ENCODE results near the gene TSNAXIP1. TPM values are rescaled to one million over a fixed set of nuclear protein-coding genes. Genes with fewer than 3 reads are reported as not detected.

The TSNAXIP1 gene
- total and polyA plus RNA-seq, 9 of the 15 experiments (the other 6 are each of a cell fraction or from before 2014, with no cell fraction given), result 0.03 to 0.24 (median 0.11) TPM; not detected in 4

- TF ChIP-seq, protein P1, sequence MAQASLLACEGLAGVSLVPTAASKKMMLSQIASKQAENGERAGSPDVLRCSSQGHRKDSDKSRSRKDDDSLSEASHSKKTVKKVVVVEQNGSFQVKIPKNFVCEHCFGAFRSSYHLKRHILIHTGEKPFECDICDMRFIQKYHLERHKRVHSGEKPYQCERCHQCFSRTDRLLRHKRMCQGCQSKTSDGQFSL (CRISPR knock-in tag; IDR thresholded peaks at IDR 0.05), result peak; percentile 85
- TF ChIP-seq, protein P1 (tag; IDR thresholded peaks at IDR 0.05), result no peak
- TF ChIP-seq FOXP4 (CRISPR knock-in tag; IDR thresholded peaks at IDR 0.05; ENCODE audit: borderline replicate concordance), result peak; percentile 81; the same call in 1 of the 2 replicates
- peak; percentile 83 for TF ChIP-seq MYC (IDR thresholded peaks at IDR 0.05; ENCODE audit: low read depth, low read length)
- TF ChIP-seq MYC (CRISPR knock-in tag; IDR thresholded peaks at IDR 0.05; ENCODE audit: borderline replicate concordance, low read depth), result peak; percentile 54; the same call in 1 of the 2 replicates
- TF ChIP-seq KDM4B (IDR thresholded peaks at IDR 0.05; ENCODE audit: borderline replicate concordance in 2 of 2, low read depth in 1 of 2), result peak in 1 of 2 experiments; percentile 80; a peak in 1 of 4 replicates
- TF ChIP-seq PURB (CRISPR knock-in tag; IDR thresholded peaks at IDR 0.05; ENCODE audit: low read depth), result no peak
- TF ChIP-seq SMAD3 (CRISPR knock-in tag; conservative IDR thresholded peaks at IDR 0.05), result 0 out of 2 replicates have a peak, but pooled peaks have one; percentile 42
- TF ChIP-seq BACH1 (tag; IDR thresholded peaks at IDR 0.05), result no peak
- TF ChIP-seq ZNF57 (CRISPR knock-in tag; IDR thresholded peaks at IDR 0.05), result 0 out of 2 replicates have a peak, but pooled peaks have one; percentile 47
- TF ChIP-seq SNRNP70 (optimal IDR thresholded peaks at IDR 0.05; ENCODE audit: low read depth, low read length), result no peak
- TF ChIP-seq, protein P2, sequence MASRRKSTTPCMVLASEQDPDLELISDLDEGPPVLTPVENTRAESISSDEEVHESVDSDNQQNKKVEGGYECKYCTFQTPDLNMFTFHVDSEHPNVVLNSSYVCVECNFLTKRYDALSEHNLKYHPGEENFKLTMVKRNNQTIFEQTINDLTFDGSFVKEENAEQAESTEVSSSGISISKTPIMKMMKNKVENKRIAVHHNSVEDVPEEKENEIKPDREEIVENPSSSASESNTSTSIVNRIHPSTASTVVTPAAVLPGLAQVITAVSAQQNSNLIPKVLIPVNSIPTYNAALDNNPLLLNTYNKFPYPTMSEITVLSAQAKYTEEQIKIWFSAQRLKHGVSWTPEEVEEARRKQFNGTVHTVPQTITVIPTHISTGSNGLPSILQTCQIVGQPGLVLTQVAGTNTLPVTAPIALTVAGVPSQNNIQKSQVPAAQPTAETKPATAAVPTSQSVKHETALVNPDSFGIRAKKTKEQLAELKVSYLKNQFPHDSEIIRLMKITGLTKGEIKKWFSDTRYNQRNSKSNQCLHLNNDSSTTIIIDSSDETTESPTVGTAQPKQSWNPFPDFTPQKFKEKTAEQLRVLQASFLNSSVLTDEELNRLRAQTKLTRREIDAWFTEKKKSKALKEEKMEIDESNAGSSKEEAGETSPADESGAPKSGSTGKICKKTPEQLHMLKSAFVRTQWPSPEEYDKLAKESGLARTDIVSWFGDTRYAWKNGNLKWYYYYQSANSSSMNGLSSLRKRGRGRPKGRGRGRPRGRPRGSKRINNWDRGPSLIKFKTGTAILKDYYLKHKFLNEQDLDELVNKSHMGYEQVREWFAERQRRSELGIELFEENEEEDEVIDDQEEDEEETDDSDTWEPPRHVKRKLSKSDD (conservative IDR thresholded peaks at IDR 0.05; ENCODE audit: low read length), result peak; percentile 20; the same call in 1 of the 2 replicates
- no peak for TF ChIP-seq NFATC3 (IDR thresholded peaks at IDR 0.05)
- no peak for TF ChIP-seq DLX4 (CRISPR knock-in tag; IDR thresholded peaks at IDR 0.05)
- TF ChIP-seq GMEB1 (CRISPR knock-in tag; IDR thresholded peaks at IDR 0.05), result peak; percentile 57
- no peak for TF ChIP-seq CHD4 (IDR thresholded peaks at IDR 0.05; ENCODE audit: insufficient read depth, insufficient replicate concordance, low read depth, low read length, poor library complexity, severe bottlenecking)
- TF ChIP-seq CREM (IDR thresholded peaks at IDR 0.05; ENCODE audit: low read depth), result peak; percentile 75
Observed at GRCh38 chr16:67872631-67873434, 66.1 kb downstream of the TSNAXIP1 start, which contains the start of gene EDC4 (continued).

All from K562 (cell line).